AG04450 (cell line): Measurements from ENCODE around the gene PPID. TPM values are rescaled to one million over a fixed set of nuclear protein-coding genes. Genes with fewer than 3 reads are reported as not detected.
"Not testable (repeated sequence)": the region's sequence is repeated elsewhere in the genome, so short reads cannot be mapped to it uniquely, and the experiment has no call there.

ENCODE experiments used
- CTCF ChIA-PET: fragments of 300-600, 350-600 bp; formaldehyde crosslinking; extraction: SDS; loops from one replicate; lab custom pipeline; 2022; ENCODE audit warnings: antibody characterized with exemption, inconsistent platforms; lab: Charles Lee
- POLR2A ChIA-PET: fragments of 350-600 bp; formaldehyde crosslinking; extraction: SDS; loops from one replicate; lab custom pipeline; 2021; ENCODE audit warnings: antibody characterized with exemption, inconsistent platforms; lab: Yijun Ruan, JAX
- DNase-seq: peaks from one replicate; pipeline ENCODE4 v3.0.0-alpha.2; 2011; ENCODE audit warnings: low read depth, low spot score
- H3K27ac ChIP-seq: one replicate; pipeline ENCODE4 v1.5.1; 2012; ENCODE audit warnings: low read depth, low read length, control low read depth
- H3K27me3 ChIP-seq: one replicate; pipeline ENCODE4 v1.6.0; 2012; ENCODE audit warnings: low read length; ENCODE audit not compliant: control insufficient read depth, insufficient read depth
- H3K4me3 ChIP-seq: 2 replicates; pipeline ENCODE4 v1.5.1; 2011; ENCODE audit warnings: mild to moderate bottlenecking, low read depth, low read length, control low read depth
- H3K9me3 ChIP-seq: 2 replicates; pipeline ENCODE4 v1.5.1; 2012; ENCODE audit warnings: low read length; ENCODE audit not compliant: control insufficient read depth, insufficient read depth
- polyA plus RNA-seq: library from polyadenylated mRNA; depleted of rRNA; stranded (reverse); fragments of >200 nt; gene quantifications from 2 replicates; pipeline ENCODE4 v1.2.3, GENCODE V29; 2011
- TF ChIP-seq, protein P1 (sequence below): IDR thresholded peaks from 2 replicates; pipeline ENCODE4 v1.5.1; 2011; ENCODE audit warnings: low read depth, low read length, control low read depth, inconsistent platforms

The PPID gene
- polyA plus RNA-seq, 1 experiment = 22.9 TPM

DNA sequence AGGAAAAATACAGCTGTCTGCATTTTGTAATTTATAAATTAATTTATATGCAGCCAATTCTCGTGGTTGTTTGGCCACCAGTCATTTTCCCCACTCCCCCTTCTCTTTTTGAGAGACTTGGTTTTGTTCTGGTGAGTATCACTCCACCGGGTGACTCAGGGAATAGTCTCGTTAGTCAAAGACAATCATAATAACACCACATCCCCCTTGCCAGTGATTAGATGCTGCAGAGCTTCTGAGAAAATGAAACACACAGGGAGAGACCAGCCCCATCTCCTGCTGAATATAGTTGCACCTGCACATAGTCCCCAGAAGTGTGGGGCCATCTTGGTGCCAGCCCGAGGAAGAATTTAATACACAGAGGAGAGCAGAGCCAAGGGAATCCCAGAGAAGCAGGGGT lies 37.7 kb upstream of the PPID start:
- DNase-seq = no peak
- TF ChIP-seq, protein P1, sequence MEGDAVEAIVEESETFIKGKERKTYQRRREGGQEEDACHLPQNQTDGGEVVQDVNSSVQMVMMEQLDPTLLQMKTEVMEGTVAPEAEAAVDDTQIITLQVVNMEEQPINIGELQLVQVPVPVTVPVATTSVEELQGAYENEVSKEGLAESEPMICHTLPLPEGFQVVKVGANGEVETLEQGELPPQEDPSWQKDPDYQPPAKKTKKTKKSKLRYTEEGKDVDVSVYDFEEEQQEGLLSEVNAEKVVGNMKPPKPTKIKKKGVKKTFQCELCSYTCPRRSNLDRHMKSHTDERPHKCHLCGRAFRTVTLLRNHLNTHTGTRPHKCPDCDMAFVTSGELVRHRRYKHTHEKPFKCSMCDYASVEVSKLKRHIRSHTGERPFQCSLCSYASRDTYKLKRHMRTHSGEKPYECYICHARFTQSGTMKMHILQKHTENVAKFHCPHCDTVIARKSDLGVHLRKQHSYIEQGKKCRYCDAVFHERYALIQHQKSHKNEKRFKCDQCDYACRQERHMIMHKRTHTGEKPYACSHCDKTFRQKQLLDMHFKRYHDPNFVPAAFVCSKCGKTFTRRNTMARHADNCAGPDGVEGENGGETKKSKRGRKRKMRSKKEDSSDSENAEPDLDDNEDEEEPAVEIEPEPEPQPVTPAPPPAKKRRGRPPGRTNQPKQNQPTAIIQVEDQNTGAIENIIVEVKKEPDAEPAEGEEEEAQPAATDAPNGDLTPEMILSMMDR = no peak
- H3K4me3 ChIP-seq = no peak overlapping the region
- ChIA-PET POLR2A (no interaction called here), CTCF (no interaction called here)
- no peaks in the 10 kb centered on the region for H3K9me3 ChIP-seq
- H3K27me3 ChIP-seq = no peaks in the 10 kb centered on the region
- H3K27ac ChIP-seq = no peak overlapping the region

DNA sequence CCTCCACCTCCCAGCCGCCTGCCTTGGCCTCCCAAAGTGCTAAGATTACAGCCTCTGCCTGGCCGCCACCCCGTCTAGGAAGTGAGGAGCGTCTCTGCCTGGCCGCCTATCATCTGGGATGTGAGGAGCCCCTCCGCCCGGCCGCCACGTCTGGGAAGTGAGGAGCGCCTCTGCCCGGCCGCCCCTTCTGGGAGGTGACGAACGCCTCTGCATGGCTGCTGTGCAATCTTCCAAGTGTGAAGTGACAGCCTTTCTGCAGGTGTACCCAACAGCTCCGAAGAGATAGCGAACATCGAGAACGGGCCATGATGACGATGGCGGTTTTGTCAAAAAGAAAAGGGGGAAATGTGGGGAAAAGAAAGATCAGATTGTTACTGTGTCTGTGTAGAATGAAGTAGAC lies 36.3 kb upstream of the PPID start:
- POLR2A ChIA-PET, H3K4me3 ChIP-seq, CTCF ChIA-PET, DNase-seq, H3K27me3 ChIP-seq, H3K9me3 ChIP-seq, H3K27ac ChIP-seq: not testable (repeated sequence)

DNA sequence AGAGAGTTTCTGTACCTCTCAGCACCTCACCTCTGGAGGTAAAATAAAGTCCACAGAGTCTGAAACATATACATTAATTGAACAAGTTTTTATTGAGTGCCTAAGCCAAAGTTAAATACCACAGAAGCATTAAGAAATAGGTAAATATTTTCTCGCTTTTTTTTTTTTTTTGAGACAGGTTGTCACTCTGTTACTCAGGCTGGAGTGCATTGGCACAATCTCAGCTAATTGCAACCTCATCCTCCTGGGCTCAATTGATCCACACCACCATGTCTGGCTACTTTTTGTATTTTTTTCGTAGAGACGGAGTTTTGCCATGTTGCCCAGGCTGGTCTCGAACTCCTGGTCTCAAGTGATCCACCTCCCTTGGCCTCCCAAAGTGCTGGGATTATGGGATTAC lies 35.5 kb upstream of the PPID start:
- TF ChIP-seq, protein P1 = no peak
- no peak for DNase-seq
- POLR2A ChIA-PET = no interaction called here
- no peaks in the 10 kb centered on the region for H3K9me3 ChIP-seq
- H3K4me3 ChIP-seq = no peak overlapping the region
- H3K27ac ChIP-seq = no peak overlapping the region
- no peaks in the 10 kb centered on the region for H3K27me3 ChIP-seq
- CTCF ChIA-PET = no interaction called here

DNA sequence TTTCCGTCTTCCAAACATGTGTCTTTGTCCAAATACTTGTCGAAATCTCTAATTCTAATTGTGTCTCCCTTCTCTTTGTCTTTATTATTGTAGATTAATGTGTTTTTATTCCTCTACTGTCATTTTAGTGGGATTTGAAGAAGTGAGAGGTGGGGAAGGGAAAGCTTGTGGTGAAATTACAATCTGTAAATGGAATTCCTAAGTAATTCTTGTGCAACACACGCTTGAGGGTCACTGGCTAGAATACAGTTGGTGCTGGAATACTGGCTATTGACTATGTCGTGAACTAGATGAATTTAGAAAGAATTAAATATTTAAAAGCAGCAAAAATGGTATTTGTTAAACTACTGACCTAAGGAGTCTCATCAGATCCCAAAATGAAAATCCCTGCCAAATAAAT lies 34.9 kb upstream of the PPID start:
- DNase-seq = no peak
- TF ChIP-seq, protein P1 = no peak
- Histone ChIP-seq H3K9me3 (no peaks in the 10 kb centered on the region), H3K4me3 (no peak overlapping the region), H3K27ac (no peak overlapping the region), H3K27me3 (no peaks in the 10 kb centered on the region)
- CTCF ChIA-PET = no interaction called here
- POLR2A ChIA-PET = no interaction called here

DNA sequence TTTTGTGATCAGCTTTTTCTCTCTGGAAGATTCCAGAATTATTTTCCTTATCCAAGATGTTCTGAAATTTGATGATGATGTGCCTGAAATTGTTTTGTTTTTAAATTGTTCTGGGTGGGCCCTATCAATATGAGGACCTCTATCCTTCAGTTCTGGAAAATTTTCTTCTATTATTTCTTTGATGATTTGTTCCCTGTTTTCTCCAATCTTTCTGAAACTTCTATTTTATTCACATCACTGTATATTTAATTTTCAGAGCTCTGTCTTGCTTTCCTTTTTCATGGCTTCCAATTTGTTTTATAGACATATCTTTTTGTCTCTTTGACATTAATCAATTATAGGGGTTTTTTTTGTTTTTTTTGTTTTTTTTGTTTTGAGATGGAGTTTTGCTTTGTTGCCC lies 33.4 kb upstream of the PPID start:
- Histone ChIP-seq H3K27ac (no peak overlapping the region), H3K9me3 (no peaks in the 10 kb centered on the region), H3K27me3 (no peaks in the 10 kb centered on the region), H3K4me3 (no peak overlapping the region)
- ChIA-PET CTCF (no interaction called here), POLR2A (no interaction called here)
- TF ChIP-seq, protein P1 = no peak
- DNase-seq = no peak

DNA sequence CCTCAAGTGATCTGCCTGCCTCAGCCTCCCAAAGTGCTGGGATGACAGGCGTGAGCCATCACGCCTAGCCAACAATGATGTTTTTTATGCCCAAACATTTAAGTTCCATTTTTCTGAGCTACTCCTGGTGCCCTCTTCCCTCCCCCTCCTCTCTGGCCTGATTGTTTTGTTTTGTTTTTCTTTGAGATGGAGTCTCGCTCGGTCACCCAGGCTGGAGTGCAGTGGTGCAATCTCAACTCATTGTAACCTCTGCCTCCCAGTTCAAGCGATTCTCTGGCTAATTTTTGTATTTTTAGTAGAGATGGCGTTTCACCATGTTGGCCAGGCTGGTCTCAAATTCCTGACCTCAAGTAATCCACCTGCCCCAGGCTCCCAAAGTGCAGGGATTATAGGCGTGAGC lies 32.6 kb upstream of the PPID start:
- H3K27me3 ChIP-seq, H3K9me3 ChIP-seq, H3K27ac ChIP-seq, DNase-seq, POLR2A ChIA-PET, H3K4me3 ChIP-seq: not testable (repeated sequence)
- CTCF ChIA-PET = interaction anchor here (1.0 kb wide), 1 partner anchor 448 kb away, joined by 4 read pairs; no protein-coding TSS in a partner anchor
